ENCODE measurements around the gene P3H1.

The P3H1 gene

DNA sequence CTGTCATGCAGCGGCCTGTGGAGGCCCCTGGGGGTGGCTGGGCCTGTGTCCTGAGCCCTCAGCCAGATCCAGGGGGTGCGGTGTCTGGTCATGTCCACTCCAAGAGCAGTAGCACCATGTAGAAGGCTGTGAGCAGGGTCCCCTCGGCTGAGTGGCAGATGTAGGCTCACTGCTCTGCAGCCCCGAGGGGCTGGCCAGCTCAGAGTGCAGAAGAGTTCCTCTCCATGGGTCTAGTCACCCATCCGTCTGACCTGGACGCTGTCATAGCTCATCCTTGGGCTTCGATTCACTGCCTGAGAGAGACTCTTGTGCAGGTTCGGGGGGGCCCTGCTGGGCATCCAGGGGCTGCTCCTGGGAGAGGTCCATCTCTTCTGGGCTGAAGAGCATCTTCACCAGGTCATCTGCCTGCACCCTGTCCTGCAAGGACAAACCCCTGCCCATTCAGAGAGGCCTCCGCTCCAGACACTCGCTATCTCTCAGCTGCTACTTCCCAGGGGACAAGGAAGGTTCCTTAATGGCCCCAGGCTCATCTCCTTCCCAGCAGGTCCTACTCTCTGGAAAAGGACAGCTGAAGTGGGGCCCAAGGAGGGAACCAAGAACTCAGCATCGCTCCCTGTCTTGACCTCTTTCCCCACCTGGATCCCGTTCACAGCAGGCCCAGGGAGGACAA lies 20.3 kb downstream of the P3H1 start:
- H3K27ac ChIP-seq (replicated peaks), result no peak overlapping the region
- no peaks in the 10 kb centered on the region for H3K27me3 ChIP-seq (ENCODE audit: insufficient read depth, poor library complexity, severe bottlenecking)
- TF ChIP-seq, protein P1, sequence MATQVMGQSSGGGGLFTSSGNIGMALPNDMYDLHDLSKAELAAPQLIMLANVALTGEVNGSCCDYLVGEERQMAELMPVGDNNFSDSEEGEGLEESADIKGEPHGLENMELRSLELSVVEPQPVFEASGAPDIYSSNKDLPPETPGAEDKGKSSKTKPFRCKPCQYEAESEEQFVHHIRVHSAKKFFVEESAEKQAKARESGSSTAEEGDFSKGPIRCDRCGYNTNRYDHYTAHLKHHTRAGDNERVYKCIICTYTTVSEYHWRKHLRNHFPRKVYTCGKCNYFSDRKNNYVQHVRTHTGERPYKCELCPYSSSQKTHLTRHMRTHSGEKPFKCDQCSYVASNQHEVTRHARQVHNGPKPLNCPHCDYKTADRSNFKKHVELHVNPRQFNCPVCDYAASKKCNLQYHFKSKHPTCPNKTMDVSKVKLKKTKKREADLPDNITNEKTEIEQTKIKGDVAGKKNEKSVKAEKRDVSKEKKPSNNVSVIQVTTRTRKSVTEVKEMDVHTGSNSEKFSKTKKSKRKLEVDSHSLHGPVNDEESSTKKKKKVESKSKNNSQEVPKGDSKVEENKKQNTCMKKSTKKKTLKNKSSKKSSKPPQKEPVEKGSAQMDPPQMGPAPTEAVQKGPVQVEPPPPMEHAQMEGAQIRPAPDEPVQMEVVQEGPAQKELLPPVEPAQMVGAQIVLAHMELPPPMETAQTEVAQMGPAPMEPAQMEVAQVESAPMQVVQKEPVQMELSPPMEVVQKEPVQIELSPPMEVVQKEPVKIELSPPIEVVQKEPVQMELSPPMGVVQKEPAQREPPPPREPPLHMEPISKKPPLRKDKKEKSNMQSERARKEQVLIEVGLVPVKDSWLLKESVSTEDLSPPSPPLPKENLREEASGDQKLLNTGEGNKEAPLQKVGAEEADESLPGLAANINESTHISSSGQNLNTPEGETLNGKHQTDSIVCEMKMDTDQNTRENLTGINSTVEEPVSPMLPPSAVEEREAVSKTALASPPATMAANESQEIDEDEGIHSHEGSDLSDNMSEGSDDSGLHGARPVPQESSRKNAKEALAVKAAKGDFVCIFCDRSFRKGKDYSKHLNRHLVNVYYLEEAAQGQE (IDR thresholded peaks at IDR 0.05; ENCODE audit: insufficient replicate concordance, low read depth), result no peak
- no peak for TF ChIP-seq GABPA (IDR thresholded peaks at IDR 0.05; ENCODE audit: low read depth)
- no peak for TF ChIP-seq POLR2AphosphoS5 (IDR thresholded peaks at IDR 0.05; ENCODE audit: low read depth)
- TF ChIP-seq, protein P2, sequence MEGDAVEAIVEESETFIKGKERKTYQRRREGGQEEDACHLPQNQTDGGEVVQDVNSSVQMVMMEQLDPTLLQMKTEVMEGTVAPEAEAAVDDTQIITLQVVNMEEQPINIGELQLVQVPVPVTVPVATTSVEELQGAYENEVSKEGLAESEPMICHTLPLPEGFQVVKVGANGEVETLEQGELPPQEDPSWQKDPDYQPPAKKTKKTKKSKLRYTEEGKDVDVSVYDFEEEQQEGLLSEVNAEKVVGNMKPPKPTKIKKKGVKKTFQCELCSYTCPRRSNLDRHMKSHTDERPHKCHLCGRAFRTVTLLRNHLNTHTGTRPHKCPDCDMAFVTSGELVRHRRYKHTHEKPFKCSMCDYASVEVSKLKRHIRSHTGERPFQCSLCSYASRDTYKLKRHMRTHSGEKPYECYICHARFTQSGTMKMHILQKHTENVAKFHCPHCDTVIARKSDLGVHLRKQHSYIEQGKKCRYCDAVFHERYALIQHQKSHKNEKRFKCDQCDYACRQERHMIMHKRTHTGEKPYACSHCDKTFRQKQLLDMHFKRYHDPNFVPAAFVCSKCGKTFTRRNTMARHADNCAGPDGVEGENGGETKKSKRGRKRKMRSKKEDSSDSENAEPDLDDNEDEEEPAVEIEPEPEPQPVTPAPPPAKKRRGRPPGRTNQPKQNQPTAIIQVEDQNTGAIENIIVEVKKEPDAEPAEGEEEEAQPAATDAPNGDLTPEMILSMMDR (IDR thresholded peaks at IDR 0.05; ENCODE audit: insufficient read depth, low read length), result no peak
- TF ChIP-seq SPI1 (IDR thresholded peaks at IDR 0.05; ENCODE audit: borderline replicate concordance, low read depth), result no peak
- DNase-seq (ENCODE audit: low read depth in 1 of 2, low spot score in 1 of 2), result no peak
- H3K4me3 ChIP-seq (replicated peaks; ENCODE audit: insufficient read depth, low read length), result no peak overlapping the region

DNA sequence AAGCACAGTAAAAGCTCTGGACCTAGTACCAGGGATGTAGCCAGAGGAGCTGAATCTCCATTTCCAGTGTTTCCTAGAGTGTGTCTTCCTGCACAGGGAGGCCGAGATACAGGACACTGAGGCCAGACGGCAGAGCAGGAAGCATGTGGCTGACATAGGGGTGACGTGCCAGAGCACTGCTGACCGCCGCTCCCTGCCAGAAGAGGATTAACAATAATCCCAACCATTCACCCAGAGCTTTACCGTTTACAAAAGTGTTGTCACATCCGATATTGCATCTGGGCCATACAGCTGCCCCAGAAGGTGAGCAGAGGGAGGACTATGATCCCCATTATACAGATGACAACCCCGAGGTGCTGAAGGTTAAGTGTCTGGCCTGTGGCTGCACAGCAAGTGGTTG lies 21.0 kb downstream of the P3H1 start:
- Histone ChIP-seq H3K27me3 (ENCODE audit: insufficient read depth, poor library complexity, severe bottlenecking) (no peaks in the 10 kb centered on the region), H3K27ac (replicated peaks) (no peak overlapping the region), H3K4me3 (replicated peaks; ENCODE audit: insufficient read depth, low read length) (no peak overlapping the region)
- TF ChIP-seq GABPA (IDR thresholded peaks at IDR 0.05; ENCODE audit: low read depth), result no peak
- TF ChIP-seq, protein P1 (IDR thresholded peaks at IDR 0.05; ENCODE audit: insufficient replicate concordance, low read depth), result no peak
- TF ChIP-seq, protein P2 (IDR thresholded peaks at IDR 0.05; ENCODE audit: insufficient read depth, low read length), result no peak
- TF ChIP-seq POLR2AphosphoS5 (IDR thresholded peaks at IDR 0.05; ENCODE audit: low read depth), result 0 out of 2 replicates have a peak, but pooled peaks have one; percentile 25
- no peak for TF ChIP-seq SPI1 (IDR thresholded peaks at IDR 0.05; ENCODE audit: borderline replicate concordance, low read depth)
- DNase-seq (ENCODE audit: low read depth in 1 of 2, low spot score in 1 of 2), result no peak

DNA sequence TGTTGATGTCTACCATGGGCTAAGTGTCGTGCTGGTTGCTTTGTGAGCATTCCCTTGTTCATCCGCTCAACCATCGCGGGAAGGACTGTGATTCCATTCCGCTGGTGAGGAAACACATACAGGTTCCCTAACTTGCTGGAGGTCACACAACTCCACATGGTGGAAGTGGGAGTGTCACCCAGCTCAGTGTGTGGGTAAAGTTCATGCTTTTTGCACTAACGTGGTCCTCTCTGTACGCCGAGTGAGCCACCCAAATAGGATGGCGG lies 22.7 kb downstream of the P3H1 start:
- TF ChIP-seq SPI1 (IDR thresholded peaks at IDR 0.05; ENCODE audit: borderline replicate concordance, low read depth) (no peak), POLR2AphosphoS5 (IDR thresholded peaks at IDR 0.05; ENCODE audit: low read depth) (no peak), GABPA (IDR thresholded peaks at IDR 0.05; ENCODE audit: low read depth) (no peak)
- TF ChIP-seq, protein P2 (IDR thresholded peaks at IDR 0.05; ENCODE audit: insufficient read depth, low read length), result no peak
- TF ChIP-seq, protein P1 (IDR thresholded peaks at IDR 0.05; ENCODE audit: insufficient replicate concordance, low read depth), result no peak
- Histone ChIP-seq H3K27ac (replicated peaks) (no peak overlapping the region), H3K4me3 (replicated peaks; ENCODE audit: insufficient read depth, low read length) (no peak overlapping the region), H3K27me3 (ENCODE audit: insufficient read depth, poor library complexity, severe bottlenecking) (no peaks in the 10 kb centered on the region)
- no peak for DNase-seq (ENCODE audit: low read depth in 1 of 2, low spot score in 1 of 2)
